HepG2 (cell line): Measurements from ENCODE around the gene BHMT.

Source experiments
- ARNT2 ChIP-seq: sonication (generic); formaldehyde crosslinking; IDR thresholded peaks from 2 replicates; pipeline ENCODE4 v1.8.0; 2022; ENCODE audit warnings: mild to moderate bottlenecking, low read depth, missing genetic modification reagents, moderate library complexity
- HNRNPK ChIP-seq: fragments of 200-400 bp; formaldehyde crosslinking; IDR thresholded peaks from 2 replicates; pipeline ENCODE4 v1.6.1; 2018; ENCODE audit warnings: low read length, low read depth, moderate library complexity, mild to moderate bottlenecking; ENCODE audit not compliant: poor library complexity, severe bottlenecking

- TF ChIP-seq ARNT2 (no peak), HNRNPK (no peak)
Measured at GRCh38 chr5:79081779-79082178, 29.8 kb upstream of the BHMT start.
